Vagina (tissue), 2 donors: ENCODE results near the gene HOXB5. TPM values are rescaled to one million over a fixed set of nuclear protein-coding genes. Genes with fewer than 3 reads are reported as not detected.

Experiments used
- DNase-seq, 2 donors: peaks; one replicate each; pipeline ENCODE4 v3.0.0-alpha.2; 2017; ENCODE audit errors: extremely low spot score in 2 of 2
- H3K27ac ChIP-seq: fragments of 200-600 bp; sonication (generic); one replicate; pipeline ENCODE4 v1.5.1; 2019
- H3K27me3 ChIP-seq: fragments of 200-600 bp; sonication (generic); one replicate; pipeline ENCODE4 v1.5.1; 2019
- H3K36me3 ChIP-seq, 2 donors: fragments of 200-600 bp; sonication (generic); one replicate each; pipeline ENCODE4 v1.5.1; 2017 to 2019
- H3K4me1 ChIP-seq: fragments of 200-600 bp; sonication (generic); one replicate; pipeline ENCODE4 v1.5.1; 2019
- H3K4me3 ChIP-seq, 2 donors: fragments of 200-600 bp; sonication (generic); 1 replicate in 1 of 2; 2 replicates in 1 of 2; pipeline ENCODE4 v1.5.1; 2016 to 2019
- H3K9me3 ChIP-seq: fragments of 200-600 bp; sonication (generic); one replicate; pipeline ENCODE4 v1.5.1; 2019
- POLR2A ChIP-seq, 2 donors: fragments of 450-650 bp; IDR thresholded peaks; one replicate each; pipeline ENCODE4 v1.6.1; 2017; ENCODE audit warnings: antibody characterized with exemption in 2 of 2, mild to moderate bottlenecking in 2 of 2, moderate library complexity in 2 of 2
- POLR2AphosphoS5 ChIP-seq, 2 donors: sonication (generic); formaldehyde crosslinking; IDR thresholded peaks; one replicate each; pipeline ENCODE4 v1.9.0; 2017; ENCODE audit warnings: antibody characterized with exemption in 2 of 2, mild to moderate bottlenecking in 2 of 2, low read depth in 1 of 2; ENCODE audit not compliant: insufficient read depth in 1 of 2
- intact Hi-C: fragments of 100-400 bp; cut with DNase I; formaldehyde crosslinking; loops from one replicate; pipeline ENCODE4 v1.15.1; 2023
- total RNA-seq: library from RNA; depleted of rRNA; stranded (reverse); fragments of >200 nt; gene quantifications from one replicate; pipeline ENCODE4 v1.2.3, GENCODE V29; 2016
- TF ChIP-seq, protein P1 (sequence below), 3 experiments: fragments of 450-650 bp in 2 of 3; fragments of 200-600 bp in 1 of 3; sonication (generic) in 1 of 3; IDR thresholded peaks; one replicate each; pipeline ENCODE4 v1.5.1; 2017 to 2019; ENCODE audit warnings: antibody characterized with exemption in 3 of 3, mild to moderate bottlenecking in 2 of 3, moderate library complexity in 2 of 3

Gene HOXB5
- total RNA-seq, 1 donor from 2014 or later, result 0.74 TPM

- intact Hi-C loops, result no loop called here
- peak overlapping the region; percentile 44 to 53 for H3K4me3 ChIP-seq
- H3K36me3 ChIP-seq, result no peaks in the 10 kb centered on the region
- DNase-seq, result no peak
- TF ChIP-seq POLR2A (IDR thresholded peaks at IDR 0.05), result no peak
- no peak for TF ChIP-seq POLR2AphosphoS5 (IDR thresholded peaks at IDR 0.05; ENCODE audit: insufficient read depth in 1 of 2, low read depth in 1 of 2)
- TF ChIP-seq, protein P1, sequence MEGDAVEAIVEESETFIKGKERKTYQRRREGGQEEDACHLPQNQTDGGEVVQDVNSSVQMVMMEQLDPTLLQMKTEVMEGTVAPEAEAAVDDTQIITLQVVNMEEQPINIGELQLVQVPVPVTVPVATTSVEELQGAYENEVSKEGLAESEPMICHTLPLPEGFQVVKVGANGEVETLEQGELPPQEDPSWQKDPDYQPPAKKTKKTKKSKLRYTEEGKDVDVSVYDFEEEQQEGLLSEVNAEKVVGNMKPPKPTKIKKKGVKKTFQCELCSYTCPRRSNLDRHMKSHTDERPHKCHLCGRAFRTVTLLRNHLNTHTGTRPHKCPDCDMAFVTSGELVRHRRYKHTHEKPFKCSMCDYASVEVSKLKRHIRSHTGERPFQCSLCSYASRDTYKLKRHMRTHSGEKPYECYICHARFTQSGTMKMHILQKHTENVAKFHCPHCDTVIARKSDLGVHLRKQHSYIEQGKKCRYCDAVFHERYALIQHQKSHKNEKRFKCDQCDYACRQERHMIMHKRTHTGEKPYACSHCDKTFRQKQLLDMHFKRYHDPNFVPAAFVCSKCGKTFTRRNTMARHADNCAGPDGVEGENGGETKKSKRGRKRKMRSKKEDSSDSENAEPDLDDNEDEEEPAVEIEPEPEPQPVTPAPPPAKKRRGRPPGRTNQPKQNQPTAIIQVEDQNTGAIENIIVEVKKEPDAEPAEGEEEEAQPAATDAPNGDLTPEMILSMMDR (IDR thresholded peaks at IDR 0.05), result no peak
- peaks cover 5% of the 10 kb centered on the region for H3K4me1 ChIP-seq
- no peak overlapping the region for H3K27ac ChIP-seq
- no peaks in the 10 kb centered on the region for H3K9me3 ChIP-seq
- peaks cover 9% of the 10 kb centered on the region for H3K27me3 ChIP-seq
Measured at GRCh38 chr17:48563385-48563838, 30.2 kb downstream of the HOXB5 start.

DNA sequence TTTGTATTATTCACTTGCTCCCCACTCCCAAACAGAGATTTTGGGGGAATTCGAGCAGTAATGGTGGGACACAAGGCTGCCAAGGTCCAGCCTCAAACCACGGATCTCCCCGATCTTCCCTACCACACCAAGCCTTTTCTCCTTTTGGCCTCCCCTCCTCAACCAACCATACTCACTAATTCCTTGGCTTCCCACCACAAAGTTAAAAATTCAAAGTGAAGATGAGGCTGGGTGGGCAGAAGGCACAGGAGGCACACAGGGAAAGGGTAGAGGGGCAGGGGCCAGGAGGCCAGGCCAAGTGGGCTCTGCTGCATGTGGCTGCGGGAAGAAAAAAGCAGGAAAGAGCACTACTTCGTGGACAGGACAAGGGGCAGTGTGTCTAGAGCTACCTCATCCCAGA lies 30.6 kb downstream of the HOXB5 start:
- H3K27ac ChIP-seq, result no peak overlapping the region
- TF ChIP-seq, protein P1 (IDR thresholded peaks at IDR 0.05), result no peak
- TF ChIP-seq POLR2A (IDR thresholded peaks at IDR 0.05), result no peak
- TF ChIP-seq POLR2AphosphoS5 (IDR thresholded peaks at IDR 0.05; ENCODE audit: insufficient read depth in 1 of 2, low read depth in 1 of 2), result no peak
- no peaks in the 10 kb centered on the region for H3K36me3 ChIP-seq
- no peak overlapping the region for H3K4me3 ChIP-seq
- H3K9me3 ChIP-seq, result no peaks in the 10 kb centered on the region
- H3K4me1 ChIP-seq, result peaks cover 5% of the 10 kb centered on the region
- H3K27me3 ChIP-seq, result peaks cover 4% of the 10 kb centered on the region
- intact Hi-C loops, result no loop called here
- no peak for DNase-seq

DNA sequence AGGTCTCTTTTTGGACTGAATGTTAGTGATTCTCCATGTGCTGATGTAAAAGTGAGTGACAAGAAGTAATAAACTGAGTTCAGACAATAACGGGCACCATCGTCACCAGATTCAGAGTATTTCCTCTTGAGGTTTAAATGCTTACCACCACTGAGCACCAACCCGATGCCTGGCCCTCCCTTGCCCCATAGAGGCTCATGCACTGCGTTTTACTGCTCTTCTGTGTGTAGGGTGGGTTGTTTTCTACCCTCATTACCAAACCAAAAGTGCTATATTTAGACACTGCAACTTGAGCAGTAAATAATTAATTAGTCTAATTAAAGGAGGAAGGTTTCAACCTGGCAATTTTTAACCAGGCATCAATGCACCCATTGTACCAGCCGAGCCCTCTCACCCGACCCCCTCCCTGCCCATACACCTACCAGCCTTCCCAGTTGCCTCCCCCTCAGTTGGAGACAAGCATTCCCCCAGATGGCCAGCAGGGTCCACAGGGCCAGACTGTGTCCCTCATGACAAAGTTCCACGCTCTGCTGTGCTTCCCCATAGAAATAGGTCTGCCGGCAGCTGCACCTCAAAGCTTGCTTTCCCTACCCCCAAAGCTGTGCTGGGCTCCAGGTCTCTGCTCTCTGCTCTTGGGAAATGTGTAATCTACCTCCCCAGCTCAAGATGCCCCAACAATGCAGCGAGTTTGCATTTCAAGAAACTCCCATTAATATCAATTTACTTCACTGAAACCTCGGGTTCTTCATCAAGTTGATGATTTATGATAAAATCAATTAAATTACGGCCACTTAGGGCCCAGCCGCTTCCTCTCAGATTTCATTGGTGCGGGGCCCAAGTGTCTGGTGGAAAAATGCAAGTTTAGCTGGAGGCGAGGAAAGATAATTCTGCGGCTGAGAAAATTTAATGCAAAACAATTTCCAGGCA lies 31.4 kb downstream of the HOXB5 start:
- Histone ChIP-seq H3K36me3 (no peaks in the 10 kb centered on the region), H3K9me3 (no peaks in the 10 kb centered on the region), H3K4me1 (peaks cover 5% of the 10 kb centered on the region), H3K27ac (no peak overlapping the region), H3K4me3 (no peak overlapping the region), H3K27me3 (peaks cover 4% of the 10 kb centered on the region)
- intact Hi-C loops, result no loop called here
- no peak for DNase-seq
- TF ChIP-seq, protein P1 (IDR thresholded peaks at IDR 0.05), result no peak
- TF ChIP-seq POLR2AphosphoS5 (IDR thresholded peaks at IDR 0.05; ENCODE audit: insufficient read depth in 1 of 2, low read depth in 1 of 2), result no peak
- no peak for TF ChIP-seq POLR2A (IDR thresholded peaks at IDR 0.05)

DNA sequence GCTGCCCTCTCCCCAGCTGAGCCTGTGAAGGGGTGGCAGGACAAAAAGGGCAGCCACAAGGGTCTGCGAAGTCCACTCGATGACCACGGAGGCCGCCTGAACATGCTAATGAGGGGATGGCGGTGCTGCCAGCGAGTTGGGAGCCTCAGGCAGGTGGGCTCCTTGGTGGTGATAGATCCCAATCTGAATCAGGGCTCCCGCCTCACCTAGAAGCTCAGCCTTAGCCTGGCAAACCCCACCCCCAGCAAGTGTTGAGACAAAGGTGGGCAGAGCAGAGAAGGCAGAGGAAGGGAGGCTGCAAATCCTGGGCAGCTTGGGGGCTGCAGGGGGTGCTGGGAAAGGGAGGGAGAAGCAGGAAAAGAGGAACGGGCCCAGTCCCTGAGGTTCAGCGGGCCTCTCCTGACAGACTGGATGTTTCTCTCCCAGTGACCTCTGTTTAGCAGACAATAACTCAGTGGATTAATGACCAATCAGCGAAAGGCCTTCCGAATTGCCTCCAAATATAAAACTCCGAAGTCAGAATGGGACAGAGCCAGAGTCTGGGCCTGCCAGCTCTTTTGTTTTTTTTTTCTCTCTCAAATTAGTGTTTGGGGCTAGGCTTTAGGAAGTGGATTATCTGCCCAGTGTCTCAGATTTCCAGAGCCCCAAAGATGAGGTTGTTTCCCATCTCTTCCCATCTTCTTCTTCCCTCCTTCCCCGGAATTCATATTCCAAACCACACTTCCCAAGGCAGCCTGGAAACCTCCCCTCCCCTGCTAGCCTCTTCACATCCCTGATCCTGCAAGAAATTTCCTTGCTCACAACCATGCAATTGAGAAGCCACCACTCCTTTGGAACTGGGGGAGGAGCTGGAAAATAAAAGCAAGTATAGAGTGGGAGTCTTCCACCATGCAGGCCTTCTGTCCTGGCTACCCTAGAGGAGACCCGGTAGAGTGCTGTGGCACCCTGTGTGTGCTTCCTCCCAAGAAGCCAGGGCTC lies 33.5 kb downstream of the HOXB5 start:
- peaks cover 4% of the 10 kb centered on the region for H3K27me3 ChIP-seq
- TF ChIP-seq POLR2A (IDR thresholded peaks at IDR 0.05) (no peak), POLR2AphosphoS5 (IDR thresholded peaks at IDR 0.05; ENCODE audit: insufficient read depth in 1 of 2, low read depth in 1 of 2) (no peak)
- TF ChIP-seq, protein P1 (IDR thresholded peaks at IDR 0.05), result no peak
- intact Hi-C loops, result no loop called here
- peaks cover 20% of the 10 kb centered on the region for H3K4me1 ChIP-seq
- H3K4me3 ChIP-seq, result no peak overlapping the region
- no peaks in the 10 kb centered on the region for H3K36me3 ChIP-seq
- no peak overlapping the region for H3K27ac ChIP-seq
- DNase-seq, result no peak
- no peaks in the 10 kb centered on the region for H3K9me3 ChIP-seq
